WTC11 (cell line): ENCODE results near the gene REL. TPM values are rescaled to one million over a fixed set of nuclear protein-coding genes. Genes with fewer than 3 reads are reported as not detected.

ENCODE experiments used
- ATAC-seq: fragments of 200-7000 bp; cut with Tn5 transposase; 2 replicates; pipeline ENCODE4 v1.10.0; 2021; ENCODE audit warnings: mild to moderate bottlenecking, moderate library complexity
- CTCF ChIA-PET: fragments of 300-600 bp; sonication (Branson Sonifier 250); formaldehyde crosslinking; loops from one replicate; lab custom pipeline; 2021; ENCODE audit warnings: antibody characterized with exemption; lab: Charles Lee
- POLR2A ChIA-PET: fragments of 350-600 bp; sonication (Branson Sonifier 250); formaldehyde crosslinking; loops from one replicate; lab custom pipeline; 2021; ENCODE audit warnings: antibody characterized with exemption; lab: Charles Lee
- DNase-seq: peaks from one replicate; pipeline ENCODE4 v3.0.0; 2021; ENCODE audit warnings: low spot score
- H3K27ac Mint-ChIP-seq: 2 replicates; pipeline ENCODE4 v1.8.0; 2021; ENCODE audit warnings: mixed read lengths
- H3K27me3 Mint-ChIP-seq: 2 replicates; pipeline ENCODE4 v1.8.0; 2021; ENCODE audit warnings: low read depth, mild to moderate bottlenecking, moderate library complexity, mixed read lengths
- H3K36me3 Mint-ChIP-seq: 2 replicates; pipeline ENCODE4 v1.8.0; 2021; ENCODE audit warnings: mixed read lengths
- H3K4me1 Mint-ChIP-seq: 2 replicates; pipeline ENCODE4 v1.8.0; 2022; ENCODE audit warnings: mixed read lengths
- H3K4me3 Mint-ChIP-seq: 2 replicates; pipeline ENCODE4 v1.8.0; 2021; ENCODE audit warnings: mild to moderate bottlenecking, moderate library complexity, mixed read lengths
- H3K9me3 Mint-ChIP-seq: 2 replicates; pipeline ENCODE4 v1.8.0; 2021; ENCODE audit warnings: mixed read lengths
- E2F4 ChIP-seq: sonication (generic); formaldehyde crosslinking; IDR thresholded peaks from 2 replicates; pipeline ENCODE4 v1.8.1; 2022; ENCODE audit warnings: low read depth, mild to moderate bottlenecking, moderate library complexity, missing genetic modification reagents, borderline replicate concordance
- E2F5 ChIP-seq: sonication (generic); formaldehyde crosslinking; IDR thresholded peaks from 2 replicates; pipeline ENCODE4 v1.8.1; 2022; ENCODE audit warnings: mild to moderate bottlenecking, moderate library complexity, missing genetic modification reagents
- ERG ChIP-seq: fragments of 250-450 bp; sonication (Bioruptor Pico); IDR thresholded peaks from 2 replicates; pipeline ENCODE4 v1.8.0; 2021; ENCODE audit warnings: mild to moderate bottlenecking
- ESRRA ChIP-seq: sonication (generic); formaldehyde crosslinking; IDR thresholded peaks from 2 replicates; pipeline ENCODE4 v1.8.1; 2022; ENCODE audit warnings: mild to moderate bottlenecking, missing genetic modification reagents, borderline replicate concordance
- FOXP1 ChIP-seq: sonication (generic); formaldehyde crosslinking; IDR thresholded peaks from 2 replicates; pipeline ENCODE4 v1.8.0; 2022; ENCODE audit warnings: missing genetic modification reagents, mild to moderate bottlenecking, moderate library complexity, borderline replicate concordance
- HMGA2 ChIP-seq: fragments of 250-450 bp; sonication (Bioruptor Pico); IDR thresholded peaks from 2 replicates; pipeline ENCODE4 v1.4.0; 2021; ENCODE audit warnings: mild to moderate bottlenecking, moderate library complexity
- JAZF1 ChIP-seq: fragments of 250-450 bp; sonication (Bioruptor Pico); IDR thresholded peaks from 2 replicates; pipeline ENCODE4 v1.9.0; 2021; ENCODE audit warnings: moderate library complexity, mild to moderate bottlenecking, inconsistent platforms
- JUN ChIP-seq: sonication (generic); formaldehyde crosslinking; IDR thresholded peaks from 2 replicates; pipeline ENCODE4 v1.8.0; 2023; ENCODE audit warnings: mild to moderate bottlenecking, missing genetic modification reagents
- NFATC4 ChIP-seq: fragments of 250-450 bp; sonication (Bioruptor Pico); IDR thresholded peaks from 2 replicates; pipeline ENCODE4 v1.9.0; 2021; ENCODE audit warnings: mild to moderate bottlenecking
- PREB ChIP-seq: sonication (generic); formaldehyde crosslinking; IDR thresholded peaks from 2 replicates; pipeline ENCODE4 v1.8.1; 2022; ENCODE audit warnings: mild to moderate bottlenecking, missing genetic modification reagents, moderate library complexity, borderline replicate concordance
- TP53 ChIP-seq: sonication (generic); formaldehyde crosslinking; IDR thresholded peaks from 2 replicates; pipeline ENCODE4 v1.8.1; 2023; ENCODE audit warnings: mild to moderate bottlenecking, missing genetic modification reagents
- USF1 ChIP-seq: sonication (generic); formaldehyde crosslinking; IDR thresholded peaks from 2 replicates; pipeline ENCODE4 v1.8.0; 2022; ENCODE audit warnings: mild to moderate bottlenecking, missing genetic modification reagents
- USF2 ChIP-seq: sonication (generic); formaldehyde crosslinking; IDR thresholded peaks from 2 replicates; pipeline ENCODE4 v1.8.1; 2023; ENCODE audit warnings: mild to moderate bottlenecking, missing genetic modification reagents, moderate library complexity
- ZBTB21 ChIP-seq: sonication (generic); formaldehyde crosslinking; IDR thresholded peaks from 2 replicates; pipeline ENCODE4 v1.8.1; 2023; ENCODE audit warnings: mild to moderate bottlenecking, missing genetic modification reagents, borderline replicate concordance
- ZBTB43 ChIP-seq: sonication (generic); formaldehyde crosslinking; IDR thresholded peaks from 2 replicates; pipeline ENCODE4 v1.8.1; 2023; ENCODE audit warnings: mild to moderate bottlenecking, missing genetic modification reagents
- ZMAT4 ChIP-seq: fragments of 250-450 bp; sonication (Bioruptor Pico); IDR thresholded peaks from 2 replicates; pipeline ENCODE4 v1.9.0; 2021; ENCODE audit warnings: mild to moderate bottlenecking
- ZNF138 ChIP-seq: sonication (generic); formaldehyde crosslinking; conservative IDR thresholded peaks from 2 replicates; pipeline ENCODE4 v1.8.1; 2022; ENCODE audit warnings: mild to moderate bottlenecking, moderate library complexity, missing genetic modification reagents
- ZNF281 ChIP-seq: sonication (generic); formaldehyde crosslinking; IDR thresholded peaks from 2 replicates; pipeline ENCODE4 v1.8.0; 2023; ENCODE audit warnings: mild to moderate bottlenecking, missing genetic modification reagents
- ZNF512 ChIP-seq: sonication (generic); formaldehyde crosslinking; IDR thresholded peaks from 2 replicates; pipeline ENCODE4 v1.8.1; 2022; ENCODE audit warnings: missing genetic modification reagents, borderline replicate concordance
- ZSCAN18 ChIP-seq: fragments of 250-450 bp; sonication (Bioruptor Pico); IDR thresholded peaks from 2 replicates; pipeline ENCODE4 v2.1.2; 2022; ENCODE audit warnings: mild to moderate bottlenecking, moderate library complexity
- total RNA-seq: library from RNA; stranded (reverse); gene quantifications from 3 replicates; pipeline ENCODE4 v1.2.3, GENCODE V29; 2021

REL gene
- total RNA-seq, 1 experiment from 2014 or later, result 8.4 TPM

GRCh38 chr2:60957224-60957623 lies 75.8 kb downstream of the REL start:
- ATAC-seq (no peak), DNase-seq (no peak)
- Mint-ChIP-seq H3K4me1 (no peaks in the 10 kb centered on the region), H3K36me3 (no peaks in the 10 kb centered on the region), H3K4me3 (no peak overlapping the region), H3K9me3 (no peaks in the 10 kb centered on the region), H3K27me3 (no peaks in the 10 kb centered on the region), H3K27ac (no peak overlapping the region)
- CTCF ChIA-PET, result no interaction called here
- no peak for TF ChIP-seq ZNF138 (CRISPR knock-in tag)
- no peak for TF ChIP-seq ERG (CRISPR knock-in tag)
- no peak for TF ChIP-seq NFATC4 (CRISPR knock-in tag)
- no peak for TF ChIP-seq ZNF281
- TF ChIP-seq ZNF512 (CRISPR knock-in tag), result no peak
- TF ChIP-seq FOXP1 (CRISPR knock-in tag), result no peak
- TF ChIP-seq JUN (CRISPR knock-in tag), result no peak
- TF ChIP-seq E2F4 (CRISPR knock-in tag), result no peak
- TF ChIP-seq ZMAT4 (CRISPR knock-in tag), result no peak
- no peak for TF ChIP-seq USF2 (CRISPR knock-in tag)
- TF ChIP-seq ESRRA, result no peak
- no peak for TF ChIP-seq PREB (CRISPR knock-in tag)
- TF ChIP-seq HMGA2 (CRISPR knock-in tag), result no peak
- TF ChIP-seq ZSCAN18 (CRISPR knock-in tag), result no peak
- no peak for TF ChIP-seq E2F5 (CRISPR knock-in tag)
- TF ChIP-seq ZBTB43 (CRISPR knock-in tag), result no peak
- no peak for TF ChIP-seq USF1 (CRISPR knock-in tag)
- no peak for TF ChIP-seq JAZF1
- TF ChIP-seq TP53 (CRISPR knock-in tag), result no peak
- no peak for TF ChIP-seq ZBTB21 (CRISPR knock-in tag)
- POLR2A ChIA-PET, result no interaction called here
